Brain microvascular endothelial cell (primary cell): ENCODE data around the gene PLOD3.
A peak's percentile ranks its signal among the peaks of the same experiment; 100 is the strongest.

ENCODE experiments used
- DNase-seq: peaks from one replicate; pipeline ENCODE4 v3.0.0-alpha.2; 2020
- H3K27ac ChIP-seq: fragments of 250-450 bp; sonication (Bioruptor Pico); 2 replicates; pipeline ENCODE4 v1.5.1; 2020; ENCODE audit warnings: mild to moderate bottlenecking, moderate library complexity
- H3K27me3 ChIP-seq: fragments of 250-450 bp; sonication (Bioruptor Pico); replicated peaks from 2 replicates; pipeline ENCODE4 v1.5.1; 2020; ENCODE audit warnings: mild to moderate bottlenecking
- H3K36me3 ChIP-seq: fragments of 250-450 bp; sonication (Bioruptor Pico); replicated peaks from 2 replicates; pipeline ENCODE4 v1.5.1; 2020; ENCODE audit warnings: mild to moderate bottlenecking
- H3K4me3 ChIP-seq: 2 replicates; pipeline ENCODE4 v1.5.1; 2011; ENCODE audit warnings: low read depth, mild to moderate bottlenecking, control low read depth, low read length, moderate library complexity
- in situ Hi-C: cut with HindIII; loops from 2 replicates; pipeline ENCODE4 v1.10.0; 2017; ENCODE audit warnings: low sequenced_read_pairs, low pct_ligation_motif_present
- TF ChIP-seq, protein P1 (sequence below): IDR thresholded peaks from 2 replicates; pipeline ENCODE4 v1.5.1; 2011; ENCODE audit warnings: low read depth, mild to moderate bottlenecking, moderate library complexity, low read length, control low read depth, inconsistent platforms; ENCODE audit errors: missing control alignments

Gene PLOD3

DNA sequence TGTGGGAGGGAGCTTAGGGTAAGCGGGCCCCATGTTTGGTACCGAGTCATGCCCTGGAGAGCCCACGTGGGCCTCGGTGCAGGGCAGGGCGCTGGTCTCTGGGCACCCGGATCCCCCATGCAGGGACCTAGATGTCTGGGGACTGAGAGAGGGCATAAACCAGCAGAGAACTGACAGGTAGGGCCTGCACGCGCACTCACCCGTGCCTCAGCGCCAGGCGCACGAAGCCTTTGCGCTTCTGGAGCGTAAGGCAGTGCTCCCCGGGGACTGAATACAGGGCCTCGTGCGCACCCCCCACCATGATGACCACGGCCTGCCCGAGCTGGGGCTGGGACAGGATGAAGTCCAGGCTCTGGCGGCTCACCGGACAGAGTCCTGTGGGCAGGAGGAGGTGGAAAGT lies 19.4 kb downstream of the PLOD3 start:
- Histone ChIP-seq H3K36me3 (no peaks in the 10 kb centered on the region), H3K4me3 (no peak overlapping the region), H3K27me3 (peaks cover 18% of the 10 kb centered on the region), H3K27ac (no peak overlapping the region)
- in situ Hi-C loops = no loop called here
- TF ChIP-seq, protein P1, sequence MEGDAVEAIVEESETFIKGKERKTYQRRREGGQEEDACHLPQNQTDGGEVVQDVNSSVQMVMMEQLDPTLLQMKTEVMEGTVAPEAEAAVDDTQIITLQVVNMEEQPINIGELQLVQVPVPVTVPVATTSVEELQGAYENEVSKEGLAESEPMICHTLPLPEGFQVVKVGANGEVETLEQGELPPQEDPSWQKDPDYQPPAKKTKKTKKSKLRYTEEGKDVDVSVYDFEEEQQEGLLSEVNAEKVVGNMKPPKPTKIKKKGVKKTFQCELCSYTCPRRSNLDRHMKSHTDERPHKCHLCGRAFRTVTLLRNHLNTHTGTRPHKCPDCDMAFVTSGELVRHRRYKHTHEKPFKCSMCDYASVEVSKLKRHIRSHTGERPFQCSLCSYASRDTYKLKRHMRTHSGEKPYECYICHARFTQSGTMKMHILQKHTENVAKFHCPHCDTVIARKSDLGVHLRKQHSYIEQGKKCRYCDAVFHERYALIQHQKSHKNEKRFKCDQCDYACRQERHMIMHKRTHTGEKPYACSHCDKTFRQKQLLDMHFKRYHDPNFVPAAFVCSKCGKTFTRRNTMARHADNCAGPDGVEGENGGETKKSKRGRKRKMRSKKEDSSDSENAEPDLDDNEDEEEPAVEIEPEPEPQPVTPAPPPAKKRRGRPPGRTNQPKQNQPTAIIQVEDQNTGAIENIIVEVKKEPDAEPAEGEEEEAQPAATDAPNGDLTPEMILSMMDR = no peak
- DNase-seq = no peak

GRCh38 chr7:101195884-101196283 lies 21.5 kb downstream of the PLOD3 start:
- Histone ChIP-seq H3K36me3 (no peaks in the 10 kb centered on the region), H3K27ac (no peak overlapping the region), H3K27me3 (peaks cover 4% of the 10 kb centered on the region), H3K4me3 (no peak overlapping the region)
- TF ChIP-seq, protein P1 = no peak
- no peak for DNase-seq
- in situ Hi-C loops = no loop called here

- TF ChIP-seq, protein P1 = no peak
- Histone ChIP-seq H3K36me3 (no peaks in the 10 kb centered on the region), H3K4me3 (no peak overlapping the region), H3K27me3 (no peaks in the 10 kb centered on the region), H3K27ac (no peak overlapping the region)
- DNase-seq = no peak
- in situ Hi-C loops = no loop called here
These were observed 28.3 kb downstream of the PLOD3 start for GRCh38 chr7:101189109-101189508.

DNA sequence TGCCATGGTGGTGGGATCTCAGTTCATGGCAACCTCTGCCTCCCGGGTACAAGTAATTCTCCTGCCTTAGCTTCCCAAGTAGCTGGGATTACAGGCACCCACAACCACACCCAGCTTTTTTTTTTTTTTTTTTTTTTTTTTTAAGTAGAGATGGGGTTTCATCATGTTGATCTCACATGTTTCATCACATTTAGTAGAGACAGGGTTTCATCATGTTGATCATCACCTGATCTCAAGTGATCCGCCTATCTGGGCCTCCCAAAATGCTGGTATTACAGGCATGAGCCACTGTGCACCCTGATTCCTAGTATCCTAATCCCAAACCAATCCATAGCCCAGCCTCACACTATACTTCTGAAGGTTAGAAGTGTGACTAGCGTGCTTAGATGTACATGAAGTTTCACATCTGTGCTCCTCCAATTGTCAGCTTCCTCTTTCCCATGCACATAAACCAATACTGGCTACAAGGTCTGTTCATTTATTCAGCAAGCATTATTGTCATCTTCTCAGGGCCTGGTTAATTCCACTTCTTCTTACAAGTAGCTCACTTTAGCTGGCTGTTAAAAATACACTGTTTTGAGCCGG lies 30.4 kb downstream of the PLOD3 start:
- DNase-seq = no peak
- no peaks in the 10 kb centered on the region for H3K27me3 ChIP-seq
- in situ Hi-C loops = no loop called here
- H3K27ac ChIP-seq = no peak overlapping the region
- TF ChIP-seq, protein P1 = no peak
- H3K4me3 ChIP-seq = no peak overlapping the region
- H3K36me3 ChIP-seq = no peaks in the 10 kb centered on the region

GRCh38 chr7:101186194-101186593 lies 31.2 kb downstream of the PLOD3 start:
- DNase-seq = no peak
- H3K36me3 ChIP-seq = no peaks in the 10 kb centered on the region
- H3K27me3 ChIP-seq = peaks cover 2% of the 10 kb centered on the region
- in situ Hi-C loops = no loop called here
- no peak overlapping the region for H3K4me3 ChIP-seq
- TF ChIP-seq, protein P1 = no peak
- H3K27ac ChIP-seq = no peak overlapping the region

DNA sequence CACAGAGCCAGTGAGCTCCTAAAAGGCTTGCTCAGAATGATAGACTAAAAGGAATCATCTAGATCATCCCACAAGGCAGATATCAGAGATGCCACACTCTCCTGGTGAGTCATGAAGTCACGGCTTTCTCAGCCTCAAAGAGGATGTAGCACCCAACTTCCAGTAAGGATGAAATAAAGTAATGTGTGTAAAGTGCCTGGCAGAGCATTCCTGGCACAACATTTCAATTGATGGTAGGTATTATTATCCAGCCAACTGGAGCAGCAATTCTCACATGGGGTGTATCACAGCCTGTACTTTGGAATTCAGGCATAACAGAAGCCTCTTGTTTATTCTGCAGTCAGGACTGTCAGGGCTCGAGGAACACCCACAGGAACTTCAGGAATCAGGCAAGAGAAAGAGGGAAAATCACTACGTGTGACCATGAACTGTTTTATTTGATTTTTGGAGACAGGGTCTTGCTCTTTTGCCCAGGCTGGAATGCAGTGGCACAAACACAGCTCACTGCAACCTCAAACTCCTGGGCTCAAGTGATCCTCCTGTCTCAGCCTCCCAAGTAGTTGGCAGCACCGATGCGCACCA lies 32.0 kb downstream of the PLOD3 start:
- DNase-seq = peak; percentile 60
- Histone ChIP-seq H3K4me3 (no peak overlapping the region), H3K27me3 (peaks cover 10% of the 10 kb centered on the region), H3K27ac (no peak overlapping the region), H3K36me3 (no peaks in the 10 kb centered on the region)
- TF ChIP-seq, protein P1 = no peak
- in situ Hi-C loops = no loop called here
